GM19468 (cell line): ENCODE measurements around the gene PCDHGA5.
"Not testable (repeated sequence)": the region's sequence is repeated elsewhere in the genome, so short reads cannot be mapped to it uniquely, and the experiment has no call there.

Experiments used
- ATAC-seq: cut with Tn5 transposase; IDR thresholded peaks from one replicate; pipeline ENCODE4 v1.9.1; 2021; ENCODE audit warnings: mild to moderate bottlenecking, moderate library complexity, moderate number of reproducible peaks; ENCODE audit not compliant: unreplicated experiment; ENCODE audit errors: extremely low read depth

PCDHGA5 gene

GRCh38 chr5:141383345-141383744 is 19.4 kb downstream of the PCDHGA5 start:
- ATAC-seq: no peak

DNA sequence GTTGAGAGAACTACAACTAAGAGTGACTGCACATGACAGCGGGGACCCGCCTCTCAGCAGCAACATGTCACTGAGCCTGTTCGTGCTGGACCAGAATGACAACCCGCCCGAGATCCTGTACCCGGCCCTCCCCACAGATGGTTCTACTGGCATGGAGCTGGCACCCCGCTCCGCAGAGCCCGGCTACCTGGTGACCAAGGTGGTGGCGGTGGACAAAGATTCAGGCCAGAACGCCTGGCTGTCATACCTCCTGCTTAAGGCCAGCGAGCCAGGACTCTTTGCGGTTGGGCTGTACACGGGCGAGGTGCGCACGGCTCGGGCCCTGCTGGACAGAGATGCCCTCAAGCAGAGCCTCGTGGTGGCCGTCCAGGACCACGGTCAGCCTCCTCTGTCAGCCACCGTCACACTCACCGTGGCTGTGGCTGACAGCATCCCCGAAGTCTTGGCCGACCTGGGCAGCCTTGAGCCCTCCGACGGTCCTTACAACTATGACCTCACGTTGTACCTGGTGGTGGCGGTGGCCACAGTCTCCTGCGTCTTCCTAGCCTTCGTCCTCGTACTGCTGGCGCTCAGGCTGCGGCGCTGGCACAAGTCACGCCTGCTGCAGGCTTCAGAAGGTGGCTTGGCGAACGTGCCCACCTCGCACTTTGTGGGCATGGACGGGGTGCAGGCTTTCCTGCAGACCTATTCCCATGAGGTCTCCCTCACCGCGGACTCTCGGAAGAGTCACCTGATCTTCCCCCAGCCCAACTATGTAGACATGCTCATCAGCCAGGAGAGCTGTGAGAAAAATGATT is 20.7 kb downstream of the PCDHGA5 start:
- ATAC-seq: no peak

DNA sequence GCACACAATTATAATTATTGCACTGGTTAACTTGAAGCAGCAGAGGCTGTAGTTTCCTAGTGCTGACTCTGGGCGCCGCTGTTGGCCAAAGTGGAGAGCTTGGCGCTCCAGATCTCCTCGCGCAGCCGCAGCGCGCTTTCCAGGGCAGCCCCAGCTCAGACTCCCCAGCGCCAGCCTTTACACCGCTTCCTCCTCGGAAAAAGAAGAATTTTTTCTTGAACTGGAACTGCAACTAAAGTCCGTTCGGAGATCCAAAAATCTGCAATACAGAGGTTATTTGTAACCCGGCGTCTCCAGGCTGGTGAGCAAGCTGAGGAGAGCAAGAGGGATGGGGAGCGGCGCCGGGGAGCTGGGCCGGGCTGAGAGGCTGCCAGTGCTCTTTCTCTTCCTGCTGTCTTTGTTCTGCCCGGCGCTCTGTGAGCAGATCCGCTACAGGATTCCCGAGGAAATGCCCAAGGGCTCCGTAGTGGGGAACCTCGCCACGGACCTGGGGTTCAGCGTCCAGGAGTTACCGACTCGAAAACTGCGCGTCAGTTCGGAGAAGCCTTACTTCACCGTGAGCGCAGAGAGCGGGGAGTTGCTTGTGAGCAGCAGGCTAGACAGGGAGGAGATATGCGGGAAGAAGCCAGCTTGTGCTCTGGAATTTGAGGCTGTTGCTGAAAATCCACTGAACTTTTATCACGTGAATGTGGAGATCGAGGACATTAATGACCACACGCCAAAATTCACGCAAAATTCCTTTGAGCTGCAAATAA is 23.8 kb downstream of the PCDHGA5 start, which contains the start of gene PCDHGB4:
Gene PCDHGB4 (plus strand): TSS at position 142 of the 755 bp plus-strand sequence. CDS start 187 bp downstream, at position 329.
- peak; percentile 76 for ATAC-seq

- no peak for ATAC-seq
Observed at GRCh38 chr5:141388661-141389060, 24.7 kb downstream of the PCDHGA5 start.

DNA sequence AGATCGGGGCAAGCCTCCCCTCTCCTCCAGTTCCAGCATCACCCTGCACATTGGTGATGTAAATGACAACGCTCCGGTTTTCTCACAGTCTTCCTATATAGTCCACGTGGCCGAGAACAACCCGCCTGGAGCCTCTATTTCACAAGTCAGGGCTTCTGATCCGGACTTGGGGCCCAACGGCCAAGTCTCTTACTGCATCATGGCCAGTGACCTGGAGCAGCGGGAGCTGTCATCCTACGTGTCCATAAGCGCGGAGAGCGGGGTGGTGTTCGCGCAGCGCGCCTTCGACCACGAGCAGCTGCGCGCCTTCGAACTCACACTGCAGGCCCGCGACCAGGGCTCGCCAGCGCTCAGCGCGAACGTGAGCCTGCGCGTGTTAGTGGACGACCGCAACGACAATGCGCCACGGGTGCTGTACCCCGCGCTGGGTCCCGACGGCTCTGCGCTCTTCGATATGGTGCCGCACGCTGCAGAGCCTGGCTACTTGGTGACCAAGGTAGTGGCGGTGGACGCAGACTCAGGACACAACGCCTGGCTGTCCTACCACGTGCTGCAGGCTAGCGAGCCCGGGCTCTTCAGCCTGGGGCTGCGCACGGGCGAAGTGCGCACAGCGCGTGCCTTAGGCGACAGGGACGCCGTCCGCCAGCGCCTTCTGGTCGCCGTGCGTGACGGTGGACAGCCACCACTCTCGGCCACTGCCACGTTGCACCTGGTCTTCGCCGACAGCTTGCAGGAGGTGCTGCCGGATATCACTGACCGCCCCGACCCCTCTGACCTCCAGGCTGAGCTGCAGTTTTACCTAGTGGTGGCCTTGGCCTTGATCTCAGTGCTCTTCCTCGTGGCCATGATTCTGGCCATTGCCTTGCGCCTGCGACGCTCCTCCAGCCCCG is 25.4 kb downstream of the PCDHGA5 start:
- ATAC-seq: no peak

DNA sequence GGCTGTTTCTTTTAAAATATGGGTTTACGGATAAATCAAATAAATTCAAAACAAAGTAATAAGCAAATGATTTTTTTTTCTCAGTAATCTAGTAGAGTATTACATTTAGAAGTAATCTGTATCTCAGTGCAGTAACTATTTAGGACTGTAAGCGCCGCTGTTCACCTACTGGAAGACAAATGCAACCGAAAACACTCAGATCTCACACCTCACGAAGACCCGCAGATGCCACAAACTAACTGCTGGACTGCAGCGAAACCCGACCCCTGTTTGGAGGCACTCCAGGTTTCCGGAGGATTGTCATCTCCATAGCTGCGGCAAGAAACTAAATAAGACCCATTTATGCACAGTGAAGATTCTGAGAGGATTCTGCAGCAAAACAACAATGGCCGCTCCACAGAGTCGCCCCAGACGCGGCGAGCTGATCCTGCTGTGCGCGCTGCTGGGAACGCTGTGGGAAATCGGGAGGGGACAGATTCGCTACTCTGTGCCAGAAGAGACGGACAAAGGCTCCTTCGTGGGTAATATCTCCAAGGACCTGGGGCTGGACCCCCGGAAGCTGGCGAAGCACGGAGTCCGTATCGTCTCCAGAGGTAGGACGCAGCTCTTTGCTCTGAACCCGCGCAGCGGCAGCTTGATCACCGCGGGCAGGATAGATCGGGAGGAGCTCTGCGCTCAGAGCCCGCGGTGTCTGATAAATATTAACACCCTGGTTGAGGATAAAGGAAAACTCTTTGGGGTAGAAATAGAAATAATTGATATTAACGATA is 28.7 kb downstream of the PCDHGA5 start, which contains the start of gene PCDHGA8:
Gene PCDHGA8 (plus strand): TSS at position 205 of the 770 bp plus-strand sequence. CDS start 181 bp downstream, at position 386.
- no peak for ATAC-seq

- ATAC-seq: no peak
Observed at GRCh38 chr5:141393267-141393666, 29.3 kb downstream of the PCDHGA5 start.

DNA sequence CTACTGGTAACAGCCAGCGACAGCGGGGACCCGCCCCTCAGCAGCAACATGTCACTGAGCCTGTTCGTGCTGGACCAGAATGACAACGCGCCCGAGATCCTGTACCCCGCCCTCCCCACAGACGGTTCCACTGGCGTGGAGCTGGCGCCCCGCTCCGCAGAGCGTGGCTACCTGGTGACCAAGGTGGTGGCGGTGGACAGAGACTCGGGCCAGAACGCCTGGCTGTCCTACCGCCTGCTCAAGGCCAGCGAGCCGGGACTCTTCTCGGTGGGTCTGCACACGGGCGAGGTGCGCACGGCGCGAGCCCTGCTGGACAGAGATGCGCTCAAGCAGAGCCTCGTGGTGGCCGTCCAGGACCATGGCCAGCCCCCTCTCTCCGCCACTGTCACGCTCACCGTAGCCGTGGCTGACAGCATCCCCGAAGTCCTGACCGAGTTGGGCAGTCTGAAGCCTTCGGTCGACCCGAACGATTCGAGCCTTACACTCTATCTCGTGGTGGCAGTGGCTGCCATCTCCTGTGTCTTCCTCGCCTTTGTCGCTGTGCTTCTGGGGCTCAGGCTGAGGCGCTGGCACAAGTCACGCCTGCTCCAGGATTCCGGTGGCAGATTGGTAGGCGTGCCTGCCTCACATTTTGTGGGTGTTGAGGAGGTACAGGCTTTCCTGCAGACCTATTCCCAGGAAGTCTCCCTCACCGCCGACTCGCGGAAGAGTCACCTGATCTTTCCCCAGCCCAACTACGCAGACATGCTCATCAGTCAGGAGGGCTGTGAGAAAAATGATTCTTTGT is 30.6 kb downstream of the PCDHGA5 start:
- ATAC-seq: not testable (repeated sequence)

- ATAC-seq: peak; percentile 70
Observed at GRCh38 chr5:141397756-141398551, 34.0 kb downstream of the PCDHGA5 start, which contains the start of gene PCDHGB5. Gene PCDHGB5 (plus strand): TSS chr5:141397947. CDS start chr5:141398128, 181 bp downstream.

DNA sequence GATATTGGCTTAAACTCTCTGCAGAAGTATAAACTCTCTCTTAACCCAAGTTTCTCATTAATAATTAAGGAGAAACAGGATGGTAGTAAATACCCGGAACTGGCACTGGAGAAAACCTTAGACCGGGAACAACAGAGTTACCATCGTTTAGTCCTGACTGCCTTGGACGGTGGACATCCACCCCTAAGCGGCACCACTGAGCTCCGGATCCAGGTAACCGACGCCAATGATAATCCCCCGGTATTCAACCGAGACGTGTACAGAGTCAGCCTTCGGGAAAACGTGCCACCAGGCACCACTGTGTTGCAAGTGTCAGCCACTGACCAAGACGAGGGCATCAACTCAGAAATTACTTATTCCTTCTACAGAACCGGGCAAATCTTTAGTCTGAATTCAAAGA is 34.6 kb downstream of the PCDHGA5 start:
- no peak for ATAC-seq

DNA sequence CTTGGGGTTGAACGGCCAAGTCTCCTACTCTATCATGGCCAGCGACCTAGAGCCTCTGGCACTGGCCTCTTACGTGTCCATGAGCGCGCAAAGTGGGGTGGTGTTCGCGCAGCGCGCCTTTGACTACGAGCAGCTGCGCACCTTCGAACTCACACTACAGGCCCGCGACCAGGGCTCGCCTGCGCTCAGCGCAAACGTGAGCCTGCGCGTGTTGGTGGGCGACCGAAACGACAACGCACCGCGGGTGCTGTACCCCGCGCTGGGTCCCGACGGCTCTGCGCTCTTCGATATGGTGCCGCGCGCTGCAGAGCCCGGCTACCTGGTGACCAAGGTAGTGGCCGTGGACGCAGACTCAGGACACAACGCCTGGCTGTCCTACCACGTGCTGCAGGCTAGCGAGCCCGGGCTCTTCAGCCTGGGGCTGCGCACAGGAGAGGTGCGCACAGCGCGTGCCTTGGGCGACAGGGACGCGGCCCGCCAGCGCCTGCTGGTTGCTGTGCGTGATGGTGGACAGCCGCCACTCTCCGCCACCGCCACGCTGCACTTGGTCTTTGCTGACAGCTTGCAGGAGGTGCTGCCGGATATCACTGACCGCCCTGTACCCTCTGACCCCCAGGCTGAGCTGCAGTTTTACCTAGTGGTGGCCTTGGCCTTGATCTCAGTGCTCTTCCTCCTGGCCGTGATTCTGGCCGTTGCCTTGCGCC is 35.7 kb downstream of the PCDHGA5 start:
- no peak for ATAC-seq

DNA sequence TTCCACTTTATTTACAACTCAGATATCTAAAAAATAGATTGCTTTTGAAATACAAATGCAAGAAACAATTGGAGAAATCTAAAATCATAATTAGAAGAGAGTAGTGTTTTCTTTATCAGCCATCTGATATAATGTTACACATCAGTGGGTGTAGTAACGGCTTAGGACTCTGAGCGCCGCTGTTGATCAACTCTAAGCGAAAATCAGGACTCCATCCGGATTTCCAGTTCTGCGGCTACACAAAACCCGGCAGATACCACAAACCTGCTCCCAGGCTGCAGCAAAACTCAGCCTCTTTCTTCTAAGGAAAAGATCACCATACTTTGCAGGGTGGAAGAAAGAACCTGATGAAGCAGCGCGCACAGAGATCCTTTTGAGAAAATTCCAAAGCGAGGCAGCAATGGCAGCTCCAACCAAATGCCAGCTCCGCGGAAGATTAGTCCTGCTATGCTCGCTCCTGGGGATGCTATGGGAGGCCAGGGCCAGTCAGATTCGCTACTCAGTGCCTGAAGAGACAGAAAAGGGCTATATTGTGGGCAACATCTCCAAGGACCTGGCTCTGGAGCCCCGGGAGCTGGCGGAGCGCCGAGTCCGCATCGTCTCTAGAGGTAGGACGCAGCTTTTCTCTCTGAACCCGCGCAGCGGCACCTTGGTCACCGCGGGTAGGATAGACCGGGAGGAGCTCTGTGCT is 38.7 kb downstream of the PCDHGA5 start, which contains the start of gene PCDHGA9:
Gene PCDHGA9 (plus strand): TSS at position 226 of the 691 bp plus-strand sequence. CDS start 175 bp downstream, at position 401.
- no peak for ATAC-seq

DNA sequence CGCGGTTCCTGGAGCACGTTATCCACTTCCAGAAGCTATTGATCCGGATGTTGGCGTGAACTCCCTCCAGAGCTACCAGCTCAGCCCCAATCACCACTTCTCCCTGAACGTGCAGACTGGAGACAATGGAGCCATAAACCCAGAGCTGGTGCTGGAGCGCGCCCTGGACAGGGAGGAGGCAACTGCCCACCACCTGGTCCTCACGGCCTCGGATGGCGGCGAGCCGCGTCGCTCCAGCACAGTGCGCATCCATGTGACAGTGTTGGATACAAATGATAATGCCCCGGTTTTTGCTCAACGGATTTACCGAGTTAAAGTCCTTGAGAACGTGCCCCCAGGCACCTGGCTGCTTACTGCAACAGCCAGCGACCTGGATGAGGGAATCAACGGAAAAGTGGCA is 39.4 kb downstream of the PCDHGA5 start:
- ATAC-seq: no peak

GRCh38 chr5:141407790-141408505 is 44.0 kb downstream of the PCDHGA5 start, which contains the start of gene PCDHGB6:
Gene PCDHGB6 (plus strand): TSS chr5:141408021. CDS start chr5:141408203, 182 bp downstream.
- not testable (repeated sequence) for ATAC-seq

DNA sequence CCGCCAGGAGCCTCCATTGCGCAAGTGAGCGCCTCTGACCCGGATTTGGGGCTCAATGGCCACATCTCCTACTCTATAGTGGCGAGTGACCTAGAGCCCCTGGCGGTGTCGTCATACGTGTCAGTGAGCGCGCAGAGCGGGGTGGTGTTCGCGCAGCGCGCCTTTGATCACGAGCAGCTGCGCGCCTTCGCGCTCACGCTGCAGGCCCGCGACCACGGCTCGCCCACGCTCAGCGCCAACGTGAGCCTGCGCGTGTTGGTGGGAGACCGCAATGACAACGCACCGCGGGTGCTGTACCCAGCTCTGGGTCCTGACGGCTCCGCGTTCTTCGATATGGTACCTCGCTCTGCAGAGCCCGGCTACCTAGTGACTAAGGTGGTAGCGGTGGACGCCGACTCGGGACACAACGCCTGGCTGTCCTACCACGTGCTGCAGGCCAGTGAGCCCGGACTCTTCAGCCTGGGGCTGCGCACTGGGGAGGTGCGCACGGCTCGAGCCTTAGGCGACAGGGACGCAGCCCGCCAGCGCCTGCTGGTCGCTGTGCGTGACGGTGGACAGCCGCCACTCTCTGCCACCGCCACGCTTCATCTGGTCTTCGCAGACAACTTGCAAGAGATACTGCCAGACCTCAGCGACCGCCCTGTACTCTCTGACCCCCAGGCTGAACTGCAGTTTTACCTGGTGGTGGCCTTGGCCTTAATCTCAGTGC is 45.8 kb downstream of the PCDHGA5 start:
- no peak for ATAC-seq
